HCT116 (cell line): Measurements from ENCODE around the gene C11orf21. TPM values are rescaled to one million over a fixed set of nuclear protein-coding genes. Genes with fewer than 3 reads are reported as not detected.

Experiments
- ATAC-seq: fragments of 200-7000 bp; cut with Tn5 transposase; 2 replicates; pipeline ENCODE4 v1.9.1; 2020; ENCODE audit warnings: mild to moderate bottlenecking, moderate library complexity
- BruUV-seq: library from RNA; stranded (reverse); fragments of 400-500 nt; replicated peaks from 2 replicates; lab custom pipeline; 2021; lab: Mats Ljungman, UMichigan
- CTCF ChIA-PET: fragments of 300-600 bp; sonication (Branson Sonifier 250); formaldehyde crosslinking; loops from one replicate; lab custom pipeline; 2021; ENCODE audit warnings: antibody characterized with exemption; lab: Charles Lee
- POLR2A ChIA-PET: fragments of 300-600, 350-600 bp; sonication (Branson Sonifier 250); formaldehyde crosslinking; loops from one replicate; lab custom pipeline; 2021; ENCODE audit warnings: antibody characterized with exemption; lab: Charles Lee
- RAD21 ChIA-PET, 2 experiments: fragments of 300-600 bp; sonication (Branson Sonifier 250); formaldehyde crosslinking; loops; one replicate each; lab custom pipeline; 2023; ENCODE audit warnings: low total read pairs in 2 of 2; ENCODE audit not compliant: uncharacterized antibody in 2 of 2, unreplicated experiment in 2 of 2, low non-redundant PET in 1 of 2; lab: Charles Lee
- DNase-seq: peaks from one replicate; pipeline ENCODE4 v3.0.0-alpha.2; 2010; ENCODE audit warnings: low read depth, low spot score
- H2AFZ ChIP-seq: fragments of 200-600 bp; shearing (Covaris generic), sonication (generic); 2 replicates; pipeline ENCODE4 v1.6.1; 2017; ENCODE audit warnings: low read depth, mixed run types, mixed read lengths, antibody characterized with exemption, low read length; ENCODE audit not compliant: poor library complexity, severe bottlenecking
- H3K27ac ChIP-seq: 2 replicates; pipeline ENCODE4 v1.5.1; 2012; ENCODE audit warnings: low read depth, low read length
- H3K27me3 ChIP-seq: fragments of 200-600 bp; sonication (generic); 2 replicates; pipeline ENCODE4 v1.6.1; 2016; ENCODE audit warnings: mixed run types, low read length, mixed read lengths; ENCODE audit not compliant: insufficient read depth
- H3K36me3 ChIP-seq, 2 experiments: fragments of 200-500 bp in 1 of 2; fragments of 200-600 bp in 1 of 2; sonication (Bioruptor generic) in 1 of 2; sonication (generic) in 1 of 2; 2 replicates each; pipeline versions ENCODE4 v1.5.1 to v1.6.1; 2014 to 2016; ENCODE audit warnings: low read length in 2 of 2, inconsistent platforms in 1 of 2, mixed read lengths in 1 of 2, mixed run types in 1 of 2; ENCODE audit not compliant: insufficient read depth in 2 of 2, control insufficient read depth in 1 of 2
- H3K4me1 ChIP-seq, 2 experiments: fragments of 200-600 bp in 1 of 2; sonication (generic) in 1 of 2; 2 replicates each; pipeline versions ENCODE4 v1.5.1 to v1.6.1; 2012 to 2017; ENCODE audit warnings: low read length in 2 of 2, inconsistent platforms in 1 of 2, mild to moderate bottlenecking in 1 of 2, mixed read lengths in 1 of 2, mixed run types in 1 of 2, moderate library complexity in 1 of 2; ENCODE audit not compliant: insufficient read depth in 2 of 2, control insufficient read depth in 1 of 2
- H3K4me2 ChIP-seq: fragments of 200-600 bp; sonication (generic); 2 replicates; pipeline ENCODE4 v1.6.1; 2017; ENCODE audit warnings: mixed run types, low read length, mixed read lengths
- H3K4me3 ChIP-seq, 2 experiments: fragments of 200-600 bp in 1 of 2; sonication (generic) in 1 of 2; replicated peaks in 1 of 2; 2 replicates each; pipeline ENCODE4 v1.5.1; 2011 to 2016; ENCODE audit warnings: low read length in 2 of 2, control low read depth in 1 of 2, low read depth in 1 of 2, mild to moderate bottlenecking in 1 of 2, mixed read lengths in 1 of 2, mixed run types in 1 of 2
- H3K79me2 ChIP-seq: fragments of 200-600 bp; sonication (generic); 2 replicates; pipeline ENCODE4 v1.6.1; 2017; ENCODE audit warnings: mild to moderate bottlenecking, mixed run types, low read length, moderate library complexity, mixed read lengths; ENCODE audit not compliant: insufficient read depth
- H3K9ac ChIP-seq: fragments of 200-600 bp; sonication (generic); 2 replicates; pipeline ENCODE4 v1.6.1; 2016; ENCODE audit warnings: low read length, mixed read lengths
- H3K9me2 ChIP-seq: fragments of 200-600 bp; sonication (generic), shearing (Covaris generic); 2 replicates; pipeline ENCODE4 v1.6.1; 2017; ENCODE audit warnings: mixed run types, mild to moderate bottlenecking, moderate library complexity; ENCODE audit not compliant: insufficient read depth
- H3K9me3 ChIP-seq, 2 experiments: fragments of 200-500 bp in 1 of 2; fragments of 200-600 bp in 1 of 2; sonication (Bioruptor generic) in 1 of 2; sonication (generic) in 1 of 2; 2 replicates each; pipeline ENCODE4 v1.6.1; 2014 to 2017; ENCODE audit warnings: low read length in 2 of 2, mixed read lengths in 2 of 2, inconsistent platforms in 1 of 2, low read depth in 1 of 2, mild to moderate bottlenecking in 1 of 2, mixed run types in 1 of 2, moderate library complexity in 1 of 2; ENCODE audit not compliant: control insufficient read depth in 1 of 2, insufficient read depth in 1 of 2
- H4K20me1 ChIP-seq: fragments of 200-600 bp; sonication (generic), shearing (Covaris generic); 2 replicates; pipeline ENCODE4 v1.6.1; 2017; ENCODE audit warnings: mixed run types, mild to moderate bottlenecking, moderate library complexity; ENCODE audit not compliant: insufficient read depth
- CBX3 ChIP-seq: IDR thresholded peaks from 2 replicates; pipeline ENCODE4 v1.6.1; 2012; ENCODE audit warnings: low read depth
- CEBPB ChIP-seq: IDR thresholded peaks from 2 replicates; pipeline ENCODE4 v1.6.1; 2012; ENCODE audit warnings: low read depth
- EZH2 ChIP-seq: fragments of 200-600 bp; sonication (generic); IDR thresholded peaks from 2 replicates; pipeline ENCODE4 v1.6.1; 2017; ENCODE audit warnings: antibody characterized with exemption, mixed run types
- EZH2phosphoT487 ChIP-seq: fragments of 200-600 bp; IDR thresholded peaks from 2 replicates; pipeline ENCODE4 v1.6.1; 2018; ENCODE audit warnings: antibody characterized with exemption, borderline replicate concordance
- JUND ChIP-seq: IDR thresholded peaks from 2 replicates; pipeline ENCODE4 v1.6.1; 2012
- POLR2AphosphoS5 ChIP-seq: IDR thresholded peaks from 2 replicates; pipeline ENCODE4 v1.6.1; 2011; ENCODE audit warnings: mild to moderate bottlenecking, low read depth, low read length, moderate library complexity
- SIN3A ChIP-seq: IDR thresholded peaks from 2 replicates; pipeline ENCODE4 v1.6.1; 2012; ENCODE audit warnings: low read depth
- SRF ChIP-seq: IDR thresholded peaks from 2 replicates; pipeline ENCODE4 v1.6.1; 2012; ENCODE audit warnings: low read depth
- TCF7L2 ChIP-seq: IDR thresholded peaks from 2 replicates; pipeline ENCODE4 v1.7.0; 2011; ENCODE audit warnings: borderline replicate concordance, inconsistent platforms; ENCODE audit not compliant: insufficient read depth, insufficient read length; ENCODE audit errors: extremely low read depth
- ZFX ChIP-seq: fragments of 450-650 bp; IDR thresholded peaks from 2 replicates; pipeline ENCODE4 v1.6.1; 2017
- intact Hi-C: fragments of 100-400 bp; cut with micrococcal nuclease; formaldehyde crosslinking; loops from 2 replicates; pipeline ENCODE4 v1.10.0; 2022
- total RNA-seq: library from RNA; stranded (reverse); gene quantifications from one replicate; pipeline ENCODE4 v1.2.1, GENCODE V29; 2021; ENCODE audit not compliant: unreplicated experiment
- TF ChIP-seq, protein P1 (sequence below): IDR thresholded peaks from 2 replicates; pipeline ENCODE4 v1.6.1; 2012; ENCODE audit warnings: low read depth
- TF ChIP-seq, protein P2 (sequence below): IDR thresholded peaks from 2 replicates; pipeline ENCODE4 v1.6.1; 2011; ENCODE audit warnings: mild to moderate bottlenecking, low read length, moderate library complexity; ENCODE audit not compliant: insufficient replicate concordance; ENCODE audit errors: extremely low read depth
- TF ChIP-seq, protein P3 (sequence below): IDR thresholded peaks from 2 replicates; pipeline ENCODE4 v1.6.1; 2012

C11orf21 gene
- total RNA-seq, 1 experiment from 2014 or later: not detected

DNA sequence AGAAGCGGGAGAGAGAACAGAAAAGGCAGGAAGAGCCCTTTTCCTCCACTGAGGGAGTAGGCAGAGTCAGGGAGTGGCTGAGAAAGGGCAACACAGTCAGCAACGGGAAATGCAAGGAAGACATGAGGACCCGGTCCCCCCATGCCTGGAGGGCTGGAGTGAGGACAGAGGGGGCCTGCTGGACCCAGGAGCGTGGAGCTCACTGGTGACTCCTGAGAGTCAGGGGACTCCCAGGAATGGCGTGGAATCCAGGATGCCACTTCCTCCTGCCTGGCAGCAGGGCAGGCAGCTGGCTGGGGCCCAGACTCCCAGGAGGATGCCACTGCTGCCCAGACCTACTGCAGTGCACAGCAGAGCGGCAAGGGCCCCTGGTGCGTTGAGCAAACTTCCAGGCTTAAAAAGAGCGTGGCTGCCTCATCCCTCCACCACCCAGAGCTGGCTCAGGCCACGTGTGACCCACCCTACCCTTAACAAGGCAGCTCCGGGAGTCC, 11.3 kb downstream of the C11orf21 start:
- no peaks in the 10 kb centered on the region for H3K79me2 ChIP-seq
- no peak overlapping the region for H2AFZ ChIP-seq
- H3K27ac ChIP-seq: no peak overlapping the region
- H3K36me3 ChIP-seq: no peaks in the 10 kb centered on the region
- ChIA-PET CTCF (no interaction called here), POLR2A (no interaction called here), RAD21 (no interaction called here)
- H3K4me2 ChIP-seq: no peak overlapping the region
- H3K4me1 ChIP-seq: no peaks in the 10 kb centered on the region
- no peaks in the 10 kb centered on the region for H4K20me1 ChIP-seq
- BruUV-seq: no TSS peak
- H3K4me3 ChIP-seq: no peak overlapping the region
- DNase-seq (no peak), ATAC-seq (peak; percentile 38)
- H3K9me2 ChIP-seq: no peaks in the 10 kb centered on the region
- intact Hi-C loops: no loop called here
- no peaks in the 10 kb centered on the region for H3K9me3 ChIP-seq
- H3K9ac ChIP-seq: no peak overlapping the region
- TF ChIP-seq ZFX (no peak), TCF7L2 (no peak), SIN3A (no peak), EZH2phosphoT487 (no peak), POLR2AphosphoS5 (no peak), EZH2 (no peak), CBX3 (no peak), SRF (no peak), CEBPB (no peak), JUND (no peak)
- TF ChIP-seq, protein P1, sequence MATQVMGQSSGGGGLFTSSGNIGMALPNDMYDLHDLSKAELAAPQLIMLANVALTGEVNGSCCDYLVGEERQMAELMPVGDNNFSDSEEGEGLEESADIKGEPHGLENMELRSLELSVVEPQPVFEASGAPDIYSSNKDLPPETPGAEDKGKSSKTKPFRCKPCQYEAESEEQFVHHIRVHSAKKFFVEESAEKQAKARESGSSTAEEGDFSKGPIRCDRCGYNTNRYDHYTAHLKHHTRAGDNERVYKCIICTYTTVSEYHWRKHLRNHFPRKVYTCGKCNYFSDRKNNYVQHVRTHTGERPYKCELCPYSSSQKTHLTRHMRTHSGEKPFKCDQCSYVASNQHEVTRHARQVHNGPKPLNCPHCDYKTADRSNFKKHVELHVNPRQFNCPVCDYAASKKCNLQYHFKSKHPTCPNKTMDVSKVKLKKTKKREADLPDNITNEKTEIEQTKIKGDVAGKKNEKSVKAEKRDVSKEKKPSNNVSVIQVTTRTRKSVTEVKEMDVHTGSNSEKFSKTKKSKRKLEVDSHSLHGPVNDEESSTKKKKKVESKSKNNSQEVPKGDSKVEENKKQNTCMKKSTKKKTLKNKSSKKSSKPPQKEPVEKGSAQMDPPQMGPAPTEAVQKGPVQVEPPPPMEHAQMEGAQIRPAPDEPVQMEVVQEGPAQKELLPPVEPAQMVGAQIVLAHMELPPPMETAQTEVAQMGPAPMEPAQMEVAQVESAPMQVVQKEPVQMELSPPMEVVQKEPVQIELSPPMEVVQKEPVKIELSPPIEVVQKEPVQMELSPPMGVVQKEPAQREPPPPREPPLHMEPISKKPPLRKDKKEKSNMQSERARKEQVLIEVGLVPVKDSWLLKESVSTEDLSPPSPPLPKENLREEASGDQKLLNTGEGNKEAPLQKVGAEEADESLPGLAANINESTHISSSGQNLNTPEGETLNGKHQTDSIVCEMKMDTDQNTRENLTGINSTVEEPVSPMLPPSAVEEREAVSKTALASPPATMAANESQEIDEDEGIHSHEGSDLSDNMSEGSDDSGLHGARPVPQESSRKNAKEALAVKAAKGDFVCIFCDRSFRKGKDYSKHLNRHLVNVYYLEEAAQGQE: no peak
- TF ChIP-seq, protein P2, sequence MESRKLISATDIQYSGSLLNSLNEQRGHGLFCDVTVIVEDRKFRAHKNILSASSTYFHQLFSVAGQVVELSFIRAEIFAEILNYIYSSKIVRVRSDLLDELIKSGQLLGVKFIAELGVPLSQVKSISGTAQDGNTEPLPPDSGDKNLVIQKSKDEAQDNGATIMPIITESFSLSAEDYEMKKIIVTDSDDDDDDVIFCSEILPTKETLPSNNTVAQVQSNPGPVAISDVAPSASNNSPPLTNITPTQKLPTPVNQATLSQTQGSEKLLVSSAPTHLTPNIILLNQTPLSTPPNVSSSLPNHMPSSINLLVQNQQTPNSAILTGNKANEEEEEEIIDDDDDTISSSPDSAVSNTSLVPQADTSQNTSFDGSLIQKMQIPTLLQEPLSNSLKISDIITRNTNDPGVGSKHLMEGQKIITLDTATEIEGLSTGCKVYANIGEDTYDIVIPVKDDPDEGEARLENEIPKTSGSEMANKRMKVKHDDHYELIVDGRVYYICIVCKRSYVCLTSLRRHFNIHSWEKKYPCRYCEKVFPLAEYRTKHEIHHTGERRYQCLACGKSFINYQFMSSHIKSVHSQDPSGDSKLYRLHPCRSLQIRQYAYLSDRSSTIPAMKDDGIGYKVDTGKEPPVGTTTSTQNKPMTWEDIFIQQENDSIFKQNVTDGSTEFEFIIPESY: no peak
- TF ChIP-seq, protein P3, sequence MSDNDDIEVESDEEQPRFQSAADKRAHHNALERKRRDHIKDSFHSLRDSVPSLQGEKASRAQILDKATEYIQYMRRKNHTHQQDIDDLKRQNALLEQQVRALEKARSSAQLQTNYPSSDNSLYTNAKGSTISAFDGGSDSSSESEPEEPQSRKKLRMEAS: no peak
- TF ChIP-seq, all 23 proteins: peak for 0
- peaks cover 12% of the 10 kb centered on the region; the same call in 1 of the 2 replicates for H3K27me3 ChIP-seq
